GM15510 (cell line): ENCODE results near the gene SYPL1.

Experiments
- POLR2A ChIP-seq: IDR thresholded peaks from 3 replicates; pipeline ENCODE4 v1.6.1; 2011; ENCODE audit warnings: borderline replicate concordance; ENCODE audit not compliant: insufficient read length; ENCODE audit errors: extremely low read depth

SYPL1 gene

DNA sequence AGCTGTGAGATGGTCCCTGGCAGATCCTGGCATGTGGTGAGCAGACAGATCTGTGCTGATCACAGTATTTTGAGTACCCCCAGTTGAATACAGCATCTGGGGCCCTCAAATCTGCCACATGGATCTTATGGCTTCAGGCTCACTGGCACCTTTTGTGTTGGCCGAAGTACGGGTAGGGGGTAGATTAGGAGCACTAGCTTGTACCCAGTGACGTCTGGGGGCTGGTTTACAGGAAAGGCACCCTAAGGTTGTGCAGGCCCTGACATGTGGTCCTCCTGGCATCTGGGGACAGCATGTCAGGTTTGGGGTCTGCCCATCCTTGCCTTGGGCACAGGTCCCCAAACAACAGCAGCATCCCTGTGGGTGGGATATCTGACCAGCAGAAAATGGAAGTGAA is 53.2 kb downstream of the SYPL1 start:
- TF ChIP-seq POLR2A, result no peak

- no peak for TF ChIP-seq POLR2A
These were observed 53.9 kb downstream of the SYPL1 start for GRCh38 chr7:106057962-106058927.

GRCh38 chr7:106057204-106057961 is 54.7 kb downstream of the SYPL1 start:
- no peak for TF ChIP-seq POLR2A

DNA sequence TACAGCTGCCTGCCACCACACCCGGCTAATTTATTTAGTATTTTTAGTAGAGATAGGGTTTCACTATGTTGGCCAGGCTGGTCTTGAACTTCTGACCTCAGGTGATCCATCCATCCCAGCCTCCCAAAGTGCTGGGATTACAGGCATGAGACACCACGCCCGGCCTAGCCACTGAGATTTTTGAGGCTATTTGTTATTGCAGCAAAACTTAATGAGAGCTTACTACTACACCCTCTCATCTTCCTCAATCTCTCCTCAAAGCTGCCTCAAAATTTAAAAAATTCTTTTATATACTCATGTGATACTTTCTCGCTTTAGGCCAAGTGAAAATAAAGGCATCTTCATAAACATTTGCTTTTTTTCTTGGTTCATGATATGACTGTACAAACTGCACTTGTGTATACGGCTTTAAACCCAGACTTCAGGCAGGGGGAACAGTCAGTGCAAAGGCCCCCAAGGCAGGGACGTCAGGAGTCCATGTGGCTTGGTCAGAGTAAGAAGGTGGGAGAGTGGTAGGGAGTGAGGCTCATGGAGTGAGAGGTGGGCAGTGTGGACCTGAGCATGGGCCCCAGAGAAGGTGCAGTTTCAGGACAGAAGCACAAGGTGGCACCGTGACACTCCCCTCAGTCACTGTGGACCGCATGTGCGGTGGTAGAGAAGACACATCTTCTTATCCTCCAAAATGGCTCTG is 55.5 kb downstream of the SYPL1 start:
- TF ChIP-seq POLR2A, result no peak

DNA sequence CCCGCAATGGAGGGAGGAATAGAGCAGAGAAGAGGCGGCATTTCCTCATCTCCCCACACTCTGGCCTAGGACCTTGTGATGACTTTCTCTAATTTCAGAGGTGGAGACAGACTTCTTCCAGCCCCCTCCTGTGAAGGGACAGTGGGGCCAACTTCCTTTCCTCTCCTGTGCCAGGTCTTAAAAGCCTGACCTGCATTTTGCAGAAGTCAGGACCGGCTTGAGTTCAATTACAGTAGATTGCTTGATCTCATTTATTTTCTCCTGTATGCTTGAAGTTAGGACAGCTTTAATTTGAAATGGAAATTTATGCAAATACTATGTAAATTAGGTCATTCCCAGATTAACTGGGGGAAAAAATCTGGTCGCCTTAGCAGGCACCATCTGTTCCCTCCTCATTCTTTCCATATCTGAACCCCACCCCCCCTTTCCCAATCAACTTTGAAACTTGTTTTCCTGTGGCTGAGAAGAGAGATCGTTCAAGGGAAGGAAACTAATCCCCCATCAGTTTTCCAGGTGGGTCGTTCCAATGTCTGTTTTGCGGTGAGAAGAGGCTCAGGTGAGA is 57.1 kb downstream of the SYPL1 start:
- no peak for TF ChIP-seq POLR2A

DNA sequence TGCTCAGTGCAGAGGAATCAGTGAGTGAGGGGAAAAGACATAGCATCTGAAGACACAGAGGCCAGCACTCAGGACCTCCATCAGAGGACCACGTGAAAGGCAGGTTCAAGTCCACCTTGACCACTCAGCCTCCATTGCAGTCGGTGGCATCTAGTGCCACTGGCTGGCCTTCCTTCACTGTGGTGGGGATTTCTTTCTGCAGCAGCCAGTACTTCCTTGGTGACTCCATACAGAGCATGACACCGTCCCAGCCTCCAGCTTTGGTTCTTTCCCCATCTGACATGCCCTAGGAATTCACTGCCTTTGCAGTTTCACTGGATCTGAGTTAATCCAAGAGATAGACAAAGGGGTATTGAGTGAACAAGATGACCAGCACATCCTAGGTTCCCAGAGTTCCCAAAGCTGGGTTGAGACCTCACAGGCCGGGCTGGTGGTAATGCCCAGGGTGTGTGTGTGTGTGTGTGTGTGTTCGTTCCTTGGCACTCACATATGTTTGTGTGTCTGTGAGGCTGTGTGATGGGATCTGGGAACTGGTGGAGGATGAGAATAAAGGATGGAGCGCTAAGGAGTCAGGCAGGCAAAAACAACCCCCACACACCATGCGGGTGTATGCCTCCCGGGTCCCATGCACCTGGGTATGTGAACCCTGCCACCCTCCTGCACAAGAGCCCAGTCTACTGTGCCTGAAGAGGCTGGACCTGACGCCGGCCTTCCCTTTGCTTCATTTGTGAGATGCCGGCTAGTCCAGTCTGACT is 57.8 kb downstream of the SYPL1 start:
- no peak for TF ChIP-seq POLR2A

GRCh38 chr7:106053109-106053508 is 59.0 kb downstream of the SYPL1 start:
- no peak for TF ChIP-seq POLR2A

DNA sequence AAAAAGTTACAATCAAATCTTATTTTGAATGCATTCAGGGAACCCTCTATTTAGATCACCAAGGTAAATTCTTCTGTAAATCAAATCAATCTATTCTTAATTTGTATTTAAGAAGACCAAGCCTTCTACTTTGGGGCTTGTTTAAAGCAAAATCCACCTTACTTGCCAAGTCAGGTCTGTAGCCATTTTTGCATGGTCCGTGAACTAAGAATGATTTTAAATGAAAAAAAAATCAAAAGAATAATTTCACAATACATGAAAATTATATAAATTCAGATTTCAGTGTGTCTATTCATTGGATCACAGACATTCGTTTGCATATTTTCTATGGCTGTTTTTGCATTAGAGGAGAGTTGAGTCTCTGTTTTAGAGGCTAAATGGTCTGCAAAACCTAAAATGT is 59.4 kb downstream of the SYPL1 start:
- TF ChIP-seq POLR2A, result no peak

GRCh38 chr7:106050746-106051117 is 61.4 kb downstream of the SYPL1 start:
- TF ChIP-seq POLR2A, result no peak

DNA sequence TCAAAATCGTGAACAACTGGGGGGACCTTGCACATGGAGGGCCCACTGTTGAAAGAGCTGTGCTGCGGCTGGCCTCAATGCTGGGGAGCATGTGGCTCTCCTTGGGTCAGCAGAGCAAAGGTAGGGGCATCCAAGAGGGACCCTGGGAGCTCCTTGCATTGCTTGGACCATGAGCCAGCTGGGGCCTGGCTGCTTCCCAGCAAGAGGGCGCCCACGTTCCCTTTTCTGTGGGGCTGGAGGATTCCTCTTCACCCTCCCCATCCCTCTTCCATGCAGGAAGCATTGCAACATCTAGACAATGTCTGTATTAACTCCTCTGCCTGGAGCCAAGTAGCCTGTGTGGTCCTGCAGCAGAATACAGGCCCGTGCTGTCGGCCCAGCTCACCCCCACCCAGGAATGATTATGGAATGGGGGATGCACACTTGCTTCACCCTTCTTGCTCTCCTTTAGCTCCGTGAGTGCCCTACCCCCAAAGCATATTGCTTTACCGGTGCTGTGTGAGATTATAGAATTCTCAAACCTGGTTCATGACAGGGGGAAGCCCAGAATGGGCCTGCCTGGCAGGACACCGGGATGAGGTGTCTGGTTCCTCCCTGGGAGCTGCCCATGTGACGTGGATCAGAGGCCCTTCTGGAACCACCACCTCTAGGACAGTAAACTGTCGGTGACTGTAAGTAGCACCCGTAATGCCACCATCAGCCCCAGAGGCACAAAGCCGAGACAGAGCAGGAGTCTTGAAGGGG is 61.9 kb downstream of the SYPL1 start:
- no peak for TF ChIP-seq POLR2A

GRCh38 chr7:106049139-106049752 is 62.9 kb downstream of the SYPL1 start:
- no peak for TF ChIP-seq POLR2A

- no peak for TF ChIP-seq POLR2A
These were observed 63.4 kb downstream of the SYPL1 start for GRCh38 chr7:106048706-106049020.

DNA sequence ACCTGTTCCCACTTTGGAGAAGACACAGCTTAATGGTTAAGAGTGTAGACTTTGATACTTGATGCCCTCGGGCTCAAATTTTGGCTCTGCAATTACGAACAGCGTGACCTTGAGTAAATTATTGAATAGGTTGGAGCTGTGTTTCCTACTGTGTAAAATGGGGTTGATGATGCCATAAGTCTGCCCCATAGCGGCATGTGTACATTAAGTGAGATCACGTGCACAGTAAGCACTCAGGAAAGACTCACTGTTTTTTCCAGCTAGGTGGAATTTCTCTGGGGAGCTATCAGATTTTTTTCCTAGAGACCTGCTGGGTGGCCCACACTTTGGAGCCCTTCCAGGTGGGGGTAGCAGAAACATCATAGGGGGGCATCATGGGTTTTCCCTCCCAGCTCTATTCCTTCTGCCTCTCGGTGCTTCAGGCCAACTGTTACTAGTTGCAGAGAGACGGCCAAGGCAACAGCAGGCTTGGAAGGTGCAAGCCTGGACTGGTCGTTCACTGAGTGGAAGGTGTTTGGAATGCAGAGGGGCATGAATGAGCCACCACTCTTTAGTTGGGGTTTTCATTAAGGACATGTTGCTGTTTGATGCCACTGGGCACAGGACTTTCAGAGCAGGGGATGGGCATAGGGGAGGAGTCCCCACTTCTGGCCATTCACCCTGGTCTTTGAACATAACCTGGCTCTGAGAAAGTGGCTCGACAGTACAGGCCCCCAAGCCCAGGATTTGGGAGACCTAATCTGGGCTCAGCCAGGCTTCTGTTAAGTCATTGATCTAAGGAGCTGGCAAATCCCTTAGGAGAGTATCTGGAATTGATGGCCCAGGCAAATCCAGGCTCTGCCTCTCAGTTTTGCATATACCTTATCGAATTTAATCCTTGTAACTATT is 64.0 kb downstream of the SYPL1 start:
- no peak for TF ChIP-seq POLR2A

DNA sequence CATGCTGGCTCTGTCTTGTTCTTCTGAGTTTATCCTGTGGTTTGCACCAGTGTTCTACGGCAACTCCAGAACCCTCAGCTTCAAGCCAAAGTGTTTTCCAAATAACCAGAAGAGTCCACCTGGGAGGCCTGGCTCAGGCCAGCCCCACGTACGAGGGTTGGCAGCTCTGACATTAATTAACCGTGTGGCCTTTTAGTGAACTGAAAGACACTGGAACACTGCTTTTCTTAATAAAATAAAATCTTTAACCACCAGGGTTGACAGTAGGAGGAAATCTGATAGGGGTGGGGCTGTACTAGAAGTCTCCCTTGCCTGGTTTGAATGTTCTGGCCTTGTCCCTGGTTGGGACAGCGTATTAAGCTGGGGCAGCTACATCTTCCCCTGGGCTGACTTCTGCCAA is 64.9 kb downstream of the SYPL1 start:
- TF ChIP-seq POLR2A, result no peak
